Nephron (organoid): ENCODE measurements around the gene FGFBP2.

Experiments used
- H3K27ac Mint-ChIP-seq, 3 experiments: 2 replicates each; pipeline ENCODE4 v1.8.0; 2020; ENCODE audit warnings: mixed read lengths in 3 of 3, mild to moderate bottlenecking in 2 of 3, moderate library complexity in 1 of 3
- H3K27me3 Mint-ChIP-seq: 2 replicates; pipeline ENCODE4 v1.8.0; 2021; ENCODE audit warnings: low read depth, mild to moderate bottlenecking, moderate library complexity, mixed read lengths
- H3K36me3 Mint-ChIP-seq: 2 replicates; pipeline ENCODE4 v1.8.0; 2020; ENCODE audit warnings: low read depth, mixed read lengths
- H3K4me1 Mint-ChIP-seq: 2 replicates; pipeline ENCODE4 v1.8.0; 2020; ENCODE audit warnings: mixed read lengths
- H3K4me3 Mint-ChIP-seq, 3 experiments: 2 replicates each; pipeline ENCODE4 v1.8.0; 2020; ENCODE audit warnings: mild to moderate bottlenecking in 3 of 3, mixed read lengths in 3 of 3, moderate library complexity in 2 of 3
- H3K9me3 Mint-ChIP-seq: 2 replicates; pipeline ENCODE4 v1.8.0; 2020; ENCODE audit warnings: mixed read lengths
- CTCF ChIP-seq, 3 experiments: fragments of 200-600 bp; sonication (generic); IDR thresholded peaks; one replicate each; pipeline ENCODE4 v1.5.0; 2021; ENCODE audit warnings: antibody characterized with exemption in 3 of 3; ENCODE audit not compliant: unreplicated experiment in 3 of 3

Gene FGFBP2, protein sequence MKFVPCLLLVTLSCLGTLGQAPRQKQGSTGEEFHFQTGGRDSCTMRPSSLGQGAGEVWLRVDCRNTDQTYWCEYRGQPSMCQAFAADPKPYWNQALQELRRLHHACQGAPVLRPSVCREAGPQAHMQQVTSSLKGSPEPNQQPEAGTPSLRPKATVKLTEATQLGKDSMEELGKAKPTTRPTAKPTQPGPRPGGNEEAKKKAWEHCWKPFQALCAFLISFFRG

DNA sequence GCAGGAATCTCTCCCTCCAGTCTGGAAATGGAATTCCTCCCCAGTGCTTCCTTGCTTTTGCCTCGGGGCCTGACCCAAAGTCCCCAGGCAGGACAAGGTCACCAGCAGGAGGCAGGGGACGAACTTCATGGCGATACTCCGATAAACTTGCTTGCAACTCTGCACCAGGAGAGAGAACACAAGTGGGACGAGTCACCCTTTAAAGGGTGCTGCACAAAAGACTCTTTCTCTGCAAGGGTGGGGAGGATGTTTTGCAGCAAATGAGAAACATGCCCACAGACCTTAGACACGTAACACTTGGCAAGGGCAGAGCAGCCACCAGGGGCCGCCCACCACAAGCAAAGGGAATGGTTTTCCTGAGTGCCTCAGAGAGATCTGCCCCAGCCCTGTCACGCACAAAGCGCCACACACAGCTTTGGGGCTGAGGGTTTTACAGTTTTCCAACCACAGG is at the start of gene FGFBP2:
Gene FGFBP2, minus strand, starts transcription at position 175 of the 451 bp plus-strand sequence. Its CDS starts 46 bp downstream, at position 129.
- Mint-ChIP-seq H3K27me3 (peaks cover 6% of the 10 kb centered on the region), H3K4me3 (no peak within 1 kb of the TSS), H3K9me3 (peaks cover 10% of the 10 kb centered on the region), H3K36me3 (peaks cover 14% of the 10 kb centered on the region), H3K4me1 (peaks cover 22% of the 10 kb centered on the region), H3K27ac (no peak within 1 kb of the TSS)
- TF ChIP-seq CTCF (IDR thresholded peaks at IDR 0.05; ENCODE audit: unreplicated experiment in 3 of 3): peak; percentile 21 to 48 (median 33)

DNA sequence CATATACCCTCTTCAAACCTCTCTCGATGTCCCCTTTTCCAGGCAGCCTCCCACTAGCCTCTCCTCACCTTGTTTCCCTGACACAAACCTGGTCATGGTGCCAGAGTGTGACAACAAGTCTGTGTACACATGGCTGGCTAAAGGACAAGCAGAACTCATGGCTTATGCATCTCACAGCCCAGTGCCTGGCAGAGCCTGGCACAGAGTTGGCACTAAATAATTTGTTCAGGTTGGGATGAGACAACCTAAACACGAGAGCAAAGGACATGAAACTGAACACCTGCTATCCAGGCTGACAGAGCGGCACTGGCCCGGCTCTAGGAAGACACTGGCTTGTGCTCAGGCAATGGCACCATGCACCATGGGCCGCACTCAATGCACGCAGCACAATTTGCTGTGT is 48.2 kb upstream of the FGFBP2 start:
- Mint-ChIP-seq H3K4me3 (no peak overlapping the region), H3K36me3 (peaks cover 21% of the 10 kb centered on the region), H3K27me3 (peaks cover 3% of the 10 kb centered on the region), H3K4me1 (no peaks in the 10 kb centered on the region), H3K9me3 (no peaks in the 10 kb centered on the region), H3K27ac (no peak overlapping the region)
- TF ChIP-seq CTCF (IDR thresholded peaks at IDR 0.05; ENCODE audit: unreplicated experiment in 3 of 3): no peak

GRCh38 chr4:16009153-16009552 is 46.2 kb upstream of the FGFBP2 start:
- Mint-ChIP-seq H3K27me3 (no peaks in the 10 kb centered on the region), H3K27ac (no peak overlapping the region), H3K4me1 (no peaks in the 10 kb centered on the region), H3K36me3 (peaks cover 14% of the 10 kb centered on the region), H3K4me3 (no peak overlapping the region), H3K9me3 (no peaks in the 10 kb centered on the region)
- TF ChIP-seq CTCF (IDR thresholded peaks at IDR 0.05; ENCODE audit: unreplicated experiment in 3 of 3): no peak

GRCh38 chr4:16007471-16008095 is 44.6 kb upstream of the FGFBP2 start:
- Mint-ChIP-seq H3K9me3 (no peaks in the 10 kb centered on the region), H3K4me3 (no peak overlapping the region), H3K27ac (no peak overlapping the region), H3K27me3 (no peaks in the 10 kb centered on the region), H3K4me1 (no peaks in the 10 kb centered on the region), H3K36me3 (peaks cover 9% of the 10 kb centered on the region)
- no peak for TF ChIP-seq CTCF (IDR thresholded peaks at IDR 0.05; ENCODE audit: unreplicated experiment in 3 of 3)

GRCh38 chr4:16006771-16007446 is 43.9 kb upstream of the FGFBP2 start:
- H3K27me3 Mint-ChIP-seq: no peaks in the 10 kb centered on the region
- peaks cover 5% of the 10 kb centered on the region for H3K36me3 Mint-ChIP-seq
- no peaks in the 10 kb centered on the region for H3K9me3 Mint-ChIP-seq
- H3K27ac Mint-ChIP-seq: no peak overlapping the region
- TF ChIP-seq CTCF (IDR thresholded peaks at IDR 0.05; ENCODE audit: unreplicated experiment in 3 of 3): no peak
- no peak overlapping the region for H3K4me3 Mint-ChIP-seq
- no peaks in the 10 kb centered on the region for H3K4me1 Mint-ChIP-seq
